ENCODE results near the gene SEC31B.

SEC31B gene

GRCh38 chr10:100438674-100439315 is 80.9 kb downstream of the SEC31B start:
- no peak for DNase-seq (ENCODE audit: low spot score)
